T-helper 2 cell (primary cell): ENCODE measurements around the gene HILPDA.
"Not testable (repeated sequence)": the region's sequence is repeated elsewhere in the genome, so short reads cannot be mapped to it uniquely, and the experiment has no call there.

Experiments
- DNase-seq, 5 experiments: peaks; one replicate each; pipeline versions ENCODE4 v3.0.0 to v3.0.0-alpha.2; 2012 to 2022

Gene HILPDA

DNA sequence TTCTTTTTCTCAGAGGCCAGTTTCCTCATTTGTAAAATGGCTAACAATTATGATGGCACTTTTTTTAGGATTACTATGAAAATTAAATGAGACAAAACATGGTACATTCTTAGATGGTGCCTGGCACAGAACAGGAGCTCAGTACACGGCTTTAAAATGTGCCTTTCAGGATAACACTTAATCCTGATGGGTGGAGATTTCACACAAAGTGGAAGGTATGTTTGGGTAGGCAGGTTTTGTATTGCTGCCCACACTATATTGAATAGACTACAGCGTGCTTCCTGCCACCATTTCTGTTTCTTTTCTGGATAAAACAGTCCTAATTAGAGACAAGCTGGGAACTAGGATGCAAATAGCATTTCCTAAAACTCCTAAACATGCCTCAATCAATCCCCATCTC, 23.9 kb upstream of the HILPDA start:
- DNase-seq, result no peak

DNA sequence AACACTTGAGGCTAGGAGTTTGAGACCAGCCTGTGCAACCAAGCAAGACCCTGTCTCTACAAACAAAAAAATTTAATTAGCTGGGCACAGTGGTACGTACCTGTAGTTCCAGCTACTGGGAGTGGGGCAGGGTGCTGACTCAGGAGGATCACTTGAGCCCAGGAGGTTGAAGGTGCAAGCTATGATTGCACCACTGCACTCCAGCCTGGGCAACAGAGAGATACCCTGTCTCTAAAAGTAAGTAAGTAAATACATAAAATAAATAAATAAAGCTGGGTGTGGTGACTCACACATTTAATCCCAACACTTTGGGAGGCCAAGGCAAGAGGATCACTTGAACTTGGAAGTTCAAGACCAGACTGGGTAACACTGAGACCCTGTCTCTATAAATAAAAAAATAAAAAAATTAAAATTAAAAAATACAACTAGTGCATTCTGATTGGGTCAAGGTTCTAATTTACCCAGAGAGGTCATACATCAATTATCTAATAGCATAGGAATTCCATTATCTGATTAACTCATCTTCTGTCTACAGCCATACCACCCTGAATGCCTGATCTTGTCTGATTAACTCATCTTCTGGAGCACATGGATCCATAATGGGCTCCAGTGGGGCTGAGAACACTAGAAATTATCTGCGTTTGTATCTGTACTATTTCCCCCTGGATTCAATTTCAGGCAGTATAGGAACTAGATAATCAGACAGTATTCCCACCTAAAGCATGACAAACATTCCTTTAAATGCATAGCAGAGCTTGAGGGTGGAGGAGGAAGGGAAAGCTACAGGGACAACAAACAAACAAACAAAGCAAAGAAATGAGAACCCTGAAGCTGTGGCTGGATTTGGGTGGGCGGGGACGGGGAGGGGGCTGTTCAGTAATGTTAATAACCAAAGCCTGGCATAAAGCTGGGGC, 21.0 kb upstream of the HILPDA start:
- DNase-seq, result no peak

DNA sequence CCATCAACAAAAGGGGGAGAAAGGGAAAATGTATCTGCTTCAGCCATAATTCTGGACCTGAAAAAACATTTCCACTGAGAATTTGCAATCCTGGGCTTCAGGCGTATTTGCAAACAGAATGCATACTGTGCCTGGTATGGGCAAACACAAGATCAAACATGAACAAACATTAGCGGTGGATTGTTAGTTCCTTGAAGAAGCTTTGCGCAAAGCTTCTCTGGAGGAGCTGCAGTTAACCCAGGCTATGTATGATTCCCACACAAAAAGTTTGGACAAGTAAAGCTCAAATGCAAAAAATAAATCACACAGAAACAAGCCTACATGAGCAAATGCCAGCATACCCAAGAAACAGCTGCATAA, 20.4 kb upstream of the HILPDA start:
- DNase-seq, result no peak

DNA sequence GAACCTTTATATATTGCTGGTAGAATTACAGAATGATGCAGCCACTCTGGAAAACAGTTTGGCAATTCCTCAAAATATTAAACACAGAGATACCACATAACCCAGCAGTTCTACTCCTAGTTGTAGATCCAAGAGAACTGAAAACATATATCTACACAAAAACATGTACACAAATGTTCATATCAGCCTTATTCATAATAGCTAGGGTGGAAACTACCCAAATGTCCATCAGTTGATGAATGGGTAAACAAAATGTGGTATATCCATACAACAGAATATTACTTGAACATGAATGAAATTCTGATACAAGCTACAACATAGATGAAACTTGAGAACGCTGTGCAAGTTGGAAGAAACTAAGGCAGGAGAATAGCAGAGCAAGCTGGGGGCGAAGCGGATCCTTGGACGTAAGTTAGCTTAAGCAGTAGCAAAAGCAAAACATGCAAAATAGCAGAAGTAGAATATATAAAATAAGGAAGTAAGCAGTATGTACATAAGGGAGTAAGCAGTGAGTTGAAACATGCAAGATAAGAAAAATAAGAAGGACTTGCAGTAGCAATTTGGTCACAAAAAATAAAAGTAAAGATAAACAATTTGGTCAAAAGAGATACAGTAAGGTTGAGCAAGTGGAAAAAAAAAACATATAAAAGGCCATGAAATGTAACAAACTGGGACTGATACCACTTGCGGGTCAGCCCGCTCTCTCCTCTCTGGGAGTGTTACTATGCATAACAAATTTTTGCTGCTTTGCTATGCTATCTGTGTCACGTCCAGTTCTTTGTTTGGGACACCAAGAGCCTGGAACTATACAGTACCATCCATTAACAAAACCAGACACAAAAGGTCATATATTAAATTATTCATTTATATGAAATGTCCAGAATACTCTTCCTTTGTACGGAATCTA, 18.0 kb upstream of the HILPDA start:
- DNase-seq, result no peak

DNA sequence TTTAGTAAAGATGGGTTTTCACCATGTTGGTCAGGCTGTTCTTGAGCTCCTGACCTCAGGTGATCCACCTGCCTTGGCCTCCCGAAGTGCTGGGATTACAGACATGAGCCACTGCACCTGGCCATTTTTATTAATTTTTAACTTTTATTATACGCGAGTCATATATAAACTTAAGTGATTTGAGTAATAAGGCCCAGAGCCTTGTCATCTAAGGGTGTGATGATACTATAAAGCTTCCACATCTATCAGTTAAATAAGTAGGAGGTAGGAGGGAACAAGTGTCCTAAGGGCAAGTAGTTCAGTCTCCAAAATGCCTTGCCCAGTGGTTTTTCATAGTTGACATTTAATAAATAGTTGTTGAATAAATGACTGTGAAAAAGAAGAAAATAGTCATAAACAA, 13.3 kb upstream of the HILPDA start:
- no peak for DNase-seq

DNA sequence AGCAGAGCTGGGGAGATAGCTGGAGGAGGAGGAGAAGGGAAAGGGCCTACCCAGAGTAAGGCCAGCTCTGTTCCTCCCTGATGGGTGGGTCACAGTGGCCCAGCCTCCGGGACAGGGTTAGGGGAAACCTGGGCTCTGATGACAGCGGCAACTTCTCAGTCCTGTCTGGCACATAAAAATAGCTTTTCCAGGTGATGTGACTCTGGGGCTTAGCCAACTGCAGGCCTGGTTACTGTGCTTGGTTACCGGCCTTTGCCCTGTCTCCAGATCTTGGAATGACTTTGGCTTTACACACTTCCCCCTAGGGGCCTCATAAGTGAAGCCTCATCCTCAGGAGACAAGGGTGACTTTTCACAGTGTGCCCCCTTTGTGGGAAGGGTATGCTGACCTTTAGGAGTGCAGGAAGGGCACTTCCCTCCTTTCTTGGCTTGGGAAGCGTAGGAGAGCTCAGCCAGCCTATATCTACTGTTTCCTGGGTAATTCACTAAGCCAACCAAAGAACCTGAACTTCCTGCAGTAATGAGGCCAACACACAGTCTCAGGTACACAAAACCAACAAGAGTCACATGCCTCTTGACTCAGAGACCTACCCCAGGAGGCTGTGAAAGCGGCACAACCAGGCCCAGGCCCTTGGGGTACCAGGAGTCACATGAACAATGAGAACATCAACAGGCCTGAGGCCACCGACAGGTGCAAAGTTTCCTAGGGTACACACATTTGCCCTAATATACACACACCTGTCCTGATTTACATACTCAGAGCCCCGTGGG, 11.7 kb upstream of the HILPDA start:
- peak in 1 of 5 experiments; percentile 12 for DNase-seq

DNA sequence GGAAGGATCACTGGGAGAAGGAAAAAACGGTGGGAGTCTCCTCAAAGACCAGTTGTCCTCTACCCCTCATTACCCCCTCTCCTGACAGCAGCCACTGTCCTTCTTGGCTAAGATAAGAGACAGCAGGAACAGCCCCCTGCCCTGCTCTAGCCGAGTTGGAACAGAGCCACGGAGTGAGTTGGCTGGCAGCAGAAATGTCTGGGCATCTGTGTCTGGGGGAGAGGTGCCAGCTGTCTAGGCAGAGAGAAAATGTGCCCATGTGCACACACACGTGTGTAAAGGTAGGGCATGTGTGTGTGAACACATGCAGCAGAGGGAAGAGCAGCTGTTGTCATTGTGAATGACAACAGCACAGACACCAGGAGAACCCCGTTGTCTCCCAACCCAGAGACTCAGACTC, 9.4 kb upstream of the HILPDA start:
- DNase-seq, result no peak

DNA sequence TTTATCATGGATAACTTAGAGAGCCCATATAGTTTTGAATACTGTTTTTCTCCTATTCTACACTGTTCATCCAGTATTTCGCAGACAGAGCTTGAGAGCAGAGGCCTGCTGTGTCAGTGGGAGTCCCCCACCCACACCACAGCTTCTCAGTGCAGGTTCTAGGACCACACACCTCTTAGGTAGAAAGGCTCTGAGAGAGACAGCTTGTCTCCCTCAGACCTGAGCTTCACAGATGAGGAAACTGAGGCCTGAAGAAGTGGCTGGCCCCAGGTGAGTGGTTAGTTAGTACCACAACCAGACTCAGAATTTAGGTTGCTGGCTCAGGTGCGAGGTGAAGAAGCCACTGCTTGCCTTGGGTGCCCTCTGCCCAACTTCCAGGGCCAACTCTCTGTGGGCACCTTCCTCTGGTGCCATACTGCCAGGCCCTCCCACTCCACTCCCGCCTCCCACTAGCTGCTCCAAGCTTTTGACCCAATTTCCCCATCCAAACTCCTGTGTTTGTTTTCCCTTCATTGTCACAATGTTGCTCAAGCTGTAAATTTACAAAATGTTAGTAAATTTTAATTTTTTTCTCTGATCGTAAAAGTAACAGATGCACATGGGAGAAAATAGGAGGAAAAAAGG, 7.6 kb upstream of the HILPDA start:
- no peak for DNase-seq

DNA sequence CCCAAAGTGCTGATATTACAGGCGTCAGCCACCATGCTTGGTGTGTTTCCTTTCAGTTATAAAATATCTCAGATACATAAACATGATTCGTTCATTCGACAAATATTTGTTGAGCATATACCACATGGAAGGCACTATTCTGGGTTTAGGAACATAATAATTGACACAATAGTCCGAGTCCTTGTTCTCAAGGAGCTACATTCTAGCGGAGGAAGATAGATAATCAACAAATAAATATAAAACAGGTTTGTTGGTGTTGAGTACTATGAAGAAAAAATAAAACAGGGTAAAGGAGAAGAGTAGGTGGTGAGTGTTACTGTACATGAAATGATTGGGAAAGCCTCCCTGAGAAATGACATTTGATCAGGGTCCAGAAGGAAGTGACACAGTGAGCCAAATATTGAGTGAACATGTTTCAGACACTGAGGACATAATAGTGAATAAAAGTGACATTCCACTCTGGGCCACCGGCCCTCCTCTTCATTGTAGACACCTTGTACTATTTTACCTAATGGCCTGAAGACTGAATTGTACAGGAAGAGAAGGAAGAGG, 6.9 kb upstream of the HILPDA start:
- no peak for DNase-seq

DNA sequence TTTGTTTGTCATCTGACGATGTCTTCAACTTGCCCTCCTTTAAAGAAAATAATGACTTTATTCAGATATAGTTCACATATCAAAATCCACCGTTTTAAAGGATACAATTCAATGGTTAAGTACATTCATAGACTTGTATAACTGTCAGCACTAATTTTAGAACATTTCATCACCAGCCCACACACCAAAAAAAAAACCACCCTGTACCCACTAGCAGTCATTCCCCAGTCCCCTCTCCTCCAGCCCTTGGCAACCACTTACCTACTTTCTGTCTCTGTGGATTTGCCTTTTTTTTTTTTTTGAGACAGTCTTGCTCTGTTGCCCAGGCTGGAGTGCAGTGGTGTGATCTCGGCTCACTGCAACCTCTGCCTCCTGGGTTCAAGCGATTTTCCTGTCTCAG, 5.3 kb upstream of the HILPDA start:
- DNase-seq, result peak in 1 of 5 experiments; percentile 26

DNA sequence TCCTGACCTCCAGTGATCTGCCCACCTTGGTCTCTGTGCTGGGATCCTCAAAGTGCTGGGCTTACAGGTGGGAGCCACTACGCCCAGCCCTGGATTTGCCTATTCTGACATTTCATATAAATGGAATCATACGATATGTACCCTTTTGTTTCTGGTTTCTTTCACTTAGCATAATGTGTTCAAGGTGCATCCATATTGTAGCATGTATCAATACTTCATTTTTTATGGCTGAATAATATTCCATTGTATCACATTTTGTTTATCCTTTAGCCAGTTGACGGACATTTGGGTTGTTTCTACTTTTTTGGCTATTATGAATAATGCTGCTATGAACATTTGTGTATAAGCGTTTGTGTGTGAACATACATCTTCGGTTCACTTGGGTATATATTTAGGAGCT, 4.8 kb upstream of the HILPDA start:
- DNase-seq, result no peak

DNA sequence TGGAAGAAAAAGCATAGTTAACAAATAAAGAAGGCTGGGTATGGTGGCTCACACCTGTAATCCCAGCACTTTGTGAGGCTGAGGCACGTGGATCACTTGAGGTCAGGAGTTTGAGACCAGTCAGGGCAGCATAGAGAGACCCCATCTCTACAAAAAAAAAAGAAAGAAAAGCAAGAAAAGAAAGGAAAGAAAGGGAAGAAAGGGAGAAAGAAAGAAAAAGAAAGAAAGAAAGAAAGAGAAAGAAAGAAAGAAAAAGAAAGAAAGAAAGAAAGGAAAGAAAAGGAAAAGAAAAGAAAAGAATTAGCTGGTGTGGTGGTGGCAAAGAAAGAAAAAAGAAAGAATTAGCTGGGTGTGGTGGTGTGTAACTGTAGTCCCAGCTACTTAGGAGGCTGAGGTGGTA, 3.1 kb upstream of the HILPDA start:
- no peak for DNase-seq

DNA sequence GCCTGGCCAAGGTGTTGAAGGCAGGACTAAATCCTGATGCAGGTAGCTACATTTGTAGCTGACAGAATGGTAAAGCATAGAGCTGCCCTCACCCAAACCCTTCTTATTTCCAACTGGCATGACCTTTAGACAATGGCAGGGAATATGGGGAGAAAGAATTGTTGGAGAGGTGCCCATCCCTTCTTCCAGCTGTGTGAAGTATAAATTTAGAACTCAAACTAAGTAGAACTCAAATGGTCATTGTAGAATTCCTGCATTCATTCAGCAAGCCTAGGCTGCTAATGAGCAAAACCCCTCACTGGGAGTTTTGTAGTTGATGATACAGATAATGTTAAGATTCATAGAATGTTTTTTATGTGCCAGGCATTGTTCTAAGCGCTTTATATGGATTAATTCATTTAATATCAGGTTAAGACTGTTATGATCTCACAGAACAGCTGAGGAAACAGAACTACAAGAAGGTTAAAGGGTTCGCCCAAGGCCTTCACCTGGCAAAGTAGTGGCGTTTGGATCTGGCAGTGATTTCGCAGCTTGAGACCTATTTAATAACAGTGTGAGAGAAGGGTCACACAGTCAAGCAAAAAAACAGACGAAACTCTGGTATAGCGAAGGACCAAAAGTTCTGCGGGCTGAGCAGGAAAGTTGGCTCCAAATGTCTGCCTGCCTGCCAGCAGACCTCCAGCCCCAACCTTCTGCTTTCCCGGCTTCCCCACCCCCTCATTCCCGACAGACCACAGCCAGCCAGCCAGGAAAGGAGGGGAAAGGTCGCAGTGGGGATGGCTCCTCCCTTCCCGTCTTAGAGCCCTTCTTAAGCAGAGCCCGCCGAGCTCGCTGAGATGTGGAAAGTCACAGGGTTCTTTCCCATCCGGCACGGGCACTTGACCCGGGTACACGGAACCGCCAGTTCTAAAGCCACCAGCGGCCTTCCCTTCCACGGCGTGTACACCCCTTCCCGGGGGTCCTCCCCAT, 1.6 kb upstream of the HILPDA start:
- no peak for DNase-seq

DNA sequence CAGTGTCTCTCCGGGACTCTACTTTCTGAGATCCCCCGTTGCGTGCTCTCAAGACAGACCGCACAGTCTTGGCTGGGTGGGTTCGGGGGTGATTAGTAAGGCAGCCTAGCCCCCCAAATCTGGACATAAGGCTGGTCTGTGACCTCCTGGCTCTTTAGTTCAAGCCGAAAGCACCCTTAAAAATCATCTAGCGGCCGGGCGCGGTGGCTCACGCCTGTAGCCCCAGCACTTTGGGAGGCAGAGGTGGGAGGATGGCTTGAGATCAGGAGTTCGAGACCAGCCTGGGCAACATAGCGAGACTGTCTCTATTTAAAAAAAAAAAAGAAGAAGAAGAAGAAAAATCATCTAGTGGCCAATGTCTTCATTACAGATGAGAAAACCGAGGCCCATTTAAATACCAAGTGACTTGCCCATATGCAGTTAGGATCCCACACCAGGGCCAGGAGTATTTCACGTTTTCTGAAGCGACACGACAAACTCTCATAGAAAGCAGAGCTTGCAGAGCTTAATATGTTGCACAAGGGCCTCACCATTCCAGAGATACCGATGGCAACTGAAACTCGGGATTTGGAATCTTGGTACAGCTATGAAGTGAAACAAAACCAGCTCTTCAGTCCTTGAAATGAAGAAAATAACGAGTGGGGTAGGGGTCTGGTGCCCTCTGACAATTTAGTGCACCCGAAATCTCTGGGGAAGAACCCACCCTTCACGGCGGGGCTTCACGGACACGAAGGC, 703 bp upstream of the HILPDA start:
- DNase-seq, result peak in 1 of 5 experiments; percentile 57

DNA sequence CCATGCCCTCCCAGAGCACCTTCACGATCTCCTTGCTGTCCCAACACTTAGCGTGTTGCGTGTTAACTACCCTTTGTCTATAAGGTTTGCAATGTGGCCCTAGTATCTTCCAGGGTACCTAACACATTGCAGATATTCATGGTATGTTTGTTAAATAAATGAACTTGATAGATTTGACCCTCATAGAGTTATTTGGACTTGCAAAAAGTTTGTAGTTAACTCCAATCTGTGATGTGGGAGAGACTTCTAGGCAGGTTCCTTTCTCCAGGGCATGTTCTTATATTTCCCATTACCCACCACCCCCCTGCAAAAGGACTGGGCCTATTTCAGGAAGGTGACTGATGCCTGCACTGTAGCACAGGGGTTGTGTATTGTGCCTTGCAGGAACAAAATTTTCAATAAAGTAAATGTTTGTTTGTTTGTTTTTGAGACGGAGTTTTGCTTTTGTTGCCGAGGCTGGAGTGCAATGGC, 612 bp downstream of the HILPDA start:
- no peak for DNase-seq

DNA sequence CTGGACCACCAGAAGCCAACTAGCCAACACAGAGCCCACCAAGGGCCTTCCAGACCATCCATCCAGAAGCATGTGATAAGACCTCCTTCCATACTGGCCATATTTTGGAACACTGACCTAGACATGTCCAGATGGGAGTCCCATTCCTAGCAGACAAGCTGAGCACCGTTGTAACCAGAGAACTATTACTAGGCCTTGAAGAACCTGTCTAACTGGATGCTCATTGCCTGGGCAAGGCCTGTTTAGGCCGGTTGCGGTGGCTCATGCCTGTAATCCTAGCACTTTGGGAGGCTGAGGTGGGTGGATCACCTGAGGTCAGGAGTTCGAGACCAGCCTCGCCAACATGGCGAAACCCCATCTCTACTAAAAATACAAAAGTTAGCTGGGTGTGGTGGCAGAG, 1.7 kb downstream of the HILPDA start:
- DNase-seq, result not testable (repeated sequence)

DNA sequence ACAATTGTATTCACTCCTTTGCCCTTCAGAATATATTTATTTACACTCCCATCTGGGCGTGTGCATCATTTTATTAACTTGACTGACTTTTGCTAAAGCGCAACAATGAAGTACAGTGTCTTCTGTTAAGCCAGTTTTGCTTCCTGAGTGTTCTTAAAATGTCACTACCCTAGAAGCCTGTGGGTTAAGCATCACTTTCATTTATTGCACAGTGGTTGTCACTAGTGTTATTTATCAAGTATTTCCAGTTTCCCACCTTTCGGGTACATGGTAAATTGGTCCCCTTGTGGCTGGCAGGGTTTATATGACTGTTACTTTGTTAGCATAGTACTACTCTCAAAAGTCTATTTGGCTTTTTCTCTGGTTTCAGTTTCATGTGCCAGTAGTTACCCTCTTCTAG, 3.3 kb downstream of the HILPDA start:
- DNase-seq, result peak in 2 of 5 experiments; percentile 5 to 83

DNA sequence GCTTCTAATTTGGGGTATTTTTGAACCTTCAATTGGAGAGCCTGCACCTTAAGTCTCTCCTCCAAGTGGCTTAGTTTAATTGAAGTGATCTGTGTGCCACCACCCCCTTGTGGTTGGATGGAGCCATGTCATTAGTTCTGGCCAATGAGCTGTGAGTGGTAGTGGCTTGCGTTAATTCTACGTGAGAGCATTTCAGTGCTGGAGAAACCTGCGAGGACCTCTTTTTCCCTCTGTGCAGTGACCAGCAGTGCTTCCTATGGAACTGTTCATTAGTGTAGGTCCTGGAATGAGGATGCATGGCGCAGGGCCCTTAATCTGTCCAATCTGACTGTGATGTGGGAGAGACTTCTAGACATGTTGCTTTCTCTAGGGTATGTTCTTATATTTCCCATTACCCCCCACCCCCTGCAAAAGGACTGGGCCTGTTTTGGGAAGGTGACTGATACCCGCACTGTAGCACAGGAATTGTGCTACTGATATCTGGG, 3.8 kb downstream of the HILPDA start:
- DNase-seq, result peak; percentile 20 to 84 (median 55)

DNA sequence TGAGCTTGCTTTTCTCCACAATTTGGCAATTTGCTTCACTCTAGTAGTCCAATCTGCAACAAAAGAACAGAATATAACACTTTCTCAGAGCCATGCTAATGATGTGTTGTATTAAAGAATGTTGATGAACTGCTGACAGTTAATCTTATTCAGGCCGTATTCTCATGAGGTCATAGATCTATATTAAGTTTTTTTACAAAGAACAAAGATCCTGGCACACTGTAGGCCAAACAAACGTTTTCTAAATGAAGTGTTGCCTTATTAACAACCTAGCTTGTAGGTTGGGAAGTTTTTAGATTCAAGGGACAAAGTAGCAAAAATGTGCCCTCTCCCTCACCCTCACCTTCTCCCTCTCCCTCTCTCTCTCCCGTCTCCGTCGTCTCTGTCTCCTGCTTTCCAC, 6.8 kb downstream of the HILPDA start:
- DNase-seq, result no peak

DNA sequence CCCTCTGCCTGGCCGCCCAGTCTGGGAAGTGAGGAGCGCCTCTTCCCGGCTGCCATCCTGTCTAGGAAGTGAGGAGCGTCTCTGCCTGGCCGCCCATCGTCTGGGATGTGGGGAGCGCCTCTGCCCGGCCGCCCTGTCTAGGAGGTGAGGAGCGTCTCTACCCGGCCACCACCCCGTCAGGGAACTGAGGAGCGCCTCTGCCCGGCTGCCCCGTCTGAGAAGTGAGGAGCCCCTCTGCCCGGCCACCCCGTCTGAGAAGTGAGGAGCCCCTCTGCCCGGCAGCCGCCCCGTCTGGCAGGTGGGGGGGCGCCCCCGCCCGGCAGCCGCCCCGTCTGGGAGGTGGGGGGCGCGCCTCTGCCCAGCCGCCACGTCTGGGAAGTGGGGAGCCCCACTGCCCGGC, 7.7 kb downstream of the HILPDA start:
- not testable (repeated sequence) for DNase-seq
